Activated naive CD4-positive, alpha-beta T cell treated with anti-CD3 and anti-CD28 coated beads, Interleukin-2, amount 50 U/mL, for 24 hours (primary cell): Measurements from ENCODE around the gene CCND2.
A peak's percentile ranks its signal among the peaks of the same experiment; 100 is the strongest.

Experiments
- H3K27ac Mint-ChIP-seq: one replicate; pipeline ENCODE4 v1.8.0; 2021; ENCODE audit warnings: mild to moderate bottlenecking, mixed read lengths
- H3K27me3 Mint-ChIP-seq: one replicate; pipeline ENCODE4 v1.8.0; 2021; ENCODE audit warnings: mixed read lengths
- H3K36me3 Mint-ChIP-seq: one replicate; pipeline ENCODE4 v1.8.0; 2021; ENCODE audit warnings: mixed read lengths
- H3K4me1 Mint-ChIP-seq: one replicate; pipeline ENCODE4 v1.8.0; 2021; ENCODE audit warnings: mixed read lengths
- H3K4me3 Mint-ChIP-seq: one replicate; pipeline ENCODE4 v1.8.0; 2021; ENCODE audit warnings: mild to moderate bottlenecking, mixed read lengths
- H3K9me3 Mint-ChIP-seq: one replicate; pipeline ENCODE4 v1.8.0; 2021; ENCODE audit warnings: mixed read lengths

The CCND2 gene

GRCh38 chr12:4279198-4279690 lies 5.7 kb downstream of the CCND2 start:
- Mint-ChIP-seq H3K9me3 (no peaks in the 10 kb centered on the region), H3K4me3 (peak overlapping the region; percentile 98), H3K27ac (peak overlapping the region; percentile 68), H3K36me3 (peaks cover 37% of the 10 kb centered on the region), H3K27me3 (no peaks in the 10 kb centered on the region), H3K4me1 (peaks cover 67% of the 10 kb centered on the region)

- peak overlapping the region; percentile 76 for H3K27ac Mint-ChIP-seq
- no peaks in the 10 kb centered on the region for H3K9me3 Mint-ChIP-seq
Observed at GRCh38 chr12:4280351-4281163, 7.0 kb downstream of the CCND2 start.

GRCh38 chr12:4281173-4281654 lies 7.7 kb downstream of the CCND2 start:
- Mint-ChIP-seq H3K27ac (peak overlapping the region; percentile 76), H3K4me1 (peaks cover 84% of the 10 kb centered on the region)

More at GRCh38 chr12:4280351-4281163, 7.0 kb downstream of the CCND2 start:
- peaks cover 78% of the 10 kb centered on the region for H3K4me1 Mint-ChIP-seq
- H3K27me3 Mint-ChIP-seq = no peaks in the 10 kb centered on the region
- H3K36me3 Mint-ChIP-seq = peaks cover 36% of the 10 kb centered on the region
- H3K4me3 Mint-ChIP-seq = peak overlapping the region; percentile 54

GRCh38 chr12:4282103-4282891 lies 8.7 kb downstream of the CCND2 start:
- Mint-ChIP-seq H3K27me3 (no peaks in the 10 kb centered on the region), H3K4me1 (peaks cover 87% of the 10 kb centered on the region), H3K27ac (peak overlapping the region; percentile 84), H3K36me3 (peaks cover 28% of the 10 kb centered on the region), H3K9me3 (no peaks in the 10 kb centered on the region), H3K4me3 (peak overlapping the region; percentile 42)

More at GRCh38 chr12:4281173-4281654, 7.7 kb downstream of the CCND2 start:
- Mint-ChIP-seq H3K27me3 (no peaks in the 10 kb centered on the region), H3K36me3 (peaks cover 33% of the 10 kb centered on the region), H3K4me3 (no peak overlapping the region), H3K9me3 (no peaks in the 10 kb centered on the region)

- H3K4me1 Mint-ChIP-seq = peaks cover 89% of the 10 kb centered on the region
- peak overlapping the region; percentile 44 for H3K4me3 Mint-ChIP-seq
- H3K27me3 Mint-ChIP-seq = no peaks in the 10 kb centered on the region
- no peaks in the 10 kb centered on the region for H3K9me3 Mint-ChIP-seq
- H3K36me3 Mint-ChIP-seq = peaks cover 26% of the 10 kb centered on the region
- peak overlapping the region; percentile 84 for H3K27ac Mint-ChIP-seq
Observed at GRCh38 chr12:4282892-4283511, 9.4 kb downstream of the CCND2 start.

- H3K4me1 Mint-ChIP-seq = peaks cover 89% of the 10 kb centered on the region
- H3K36me3 Mint-ChIP-seq = peaks cover 26% of the 10 kb centered on the region
- H3K27ac Mint-ChIP-seq = no peak overlapping the region
- no peak overlapping the region for H3K4me3 Mint-ChIP-seq
- H3K9me3 Mint-ChIP-seq = no peaks in the 10 kb centered on the region
- H3K27me3 Mint-ChIP-seq = no peaks in the 10 kb centered on the region
Observed at GRCh38 chr12:4283512-4284255, 10.1 kb downstream of the CCND2 start.

GRCh38 chr12:4284306-4284705 lies 10.7 kb downstream of the CCND2 start:
- no peaks in the 10 kb centered on the region for H3K27me3 Mint-ChIP-seq
- no peaks in the 10 kb centered on the region for H3K9me3 Mint-ChIP-seq
- H3K4me1 Mint-ChIP-seq = peaks cover 89% of the 10 kb centered on the region
- peaks cover 21% of the 10 kb centered on the region for H3K36me3 Mint-ChIP-seq
- H3K27ac Mint-ChIP-seq = no peak overlapping the region
- no peak overlapping the region for H3K4me3 Mint-ChIP-seq

GRCh38 chr12:4285070-4285469 lies 11.5 kb downstream of the CCND2 start:
- Mint-ChIP-seq H3K9me3 (no peaks in the 10 kb centered on the region), H3K27me3 (no peaks in the 10 kb centered on the region), H3K27ac (no peak overlapping the region), H3K36me3 (peaks cover 21% of the 10 kb centered on the region), H3K4me3 (no peak overlapping the region), H3K4me1 (peaks cover 87% of the 10 kb centered on the region)

- H3K27ac Mint-ChIP-seq = peak overlapping the region; percentile 70
- peak overlapping the region; percentile 36 for H3K4me3 Mint-ChIP-seq
- no peaks in the 10 kb centered on the region for H3K27me3 Mint-ChIP-seq
- H3K9me3 Mint-ChIP-seq = no peaks in the 10 kb centered on the region
- peaks cover 86% of the 10 kb centered on the region for H3K4me1 Mint-ChIP-seq
- H3K36me3 Mint-ChIP-seq = peaks cover 20% of the 10 kb centered on the region
Observed at GRCh38 chr12:4286228-4286627, 12.7 kb downstream of the CCND2 start.

- peak overlapping the region; percentile 87 for H3K27ac Mint-ChIP-seq
- peaks cover 87% of the 10 kb centered on the region for H3K4me1 Mint-ChIP-seq
- H3K4me3 Mint-ChIP-seq = peak overlapping the region; percentile 54
- H3K36me3 Mint-ChIP-seq = peaks cover 23% of the 10 kb centered on the region
- no peaks in the 10 kb centered on the region for H3K9me3 Mint-ChIP-seq
- no peaks in the 10 kb centered on the region for H3K27me3 Mint-ChIP-seq
Observed at GRCh38 chr12:4286771-4287317, 13.3 kb downstream of the CCND2 start.

- H3K4me1 Mint-ChIP-seq = peaks cover 87% of the 10 kb centered on the region
- H3K36me3 Mint-ChIP-seq = peaks cover 22% of the 10 kb centered on the region
- peak overlapping the region; percentile 94 for H3K27ac Mint-ChIP-seq
- no peaks in the 10 kb centered on the region for H3K9me3 Mint-ChIP-seq
- peak overlapping the region; percentile 64 for H3K4me3 Mint-ChIP-seq
- no peaks in the 10 kb centered on the region for H3K27me3 Mint-ChIP-seq
Observed at GRCh38 chr12:4287325-4288211, 14.0 kb downstream of the CCND2 start.

- H3K4me3 Mint-ChIP-seq = peak overlapping the region; percentile 64
- H3K27me3 Mint-ChIP-seq = no peaks in the 10 kb centered on the region
- peaks cover 90% of the 10 kb centered on the region for H3K4me1 Mint-ChIP-seq
- peaks cover 27% of the 10 kb centered on the region for H3K36me3 Mint-ChIP-seq
- no peaks in the 10 kb centered on the region for H3K9me3 Mint-ChIP-seq
- H3K27ac Mint-ChIP-seq = peak overlapping the region; percentile 94
Observed at GRCh38 chr12:4288296-4289131, 15.0 kb downstream of the CCND2 start.

- Mint-ChIP-seq H3K4me3 (no peak overlapping the region), H3K27ac (no peak overlapping the region), H3K36me3 (peaks cover 31% of the 10 kb centered on the region)
Observed at GRCh38 chr12:4289231-4289878, 15.8 kb downstream of the CCND2 start.

More at GRCh38 chr12:4289231-4289878, 15.8 kb downstream of the CCND2 start:
- Mint-ChIP-seq H3K27me3 (no peaks in the 10 kb centered on the region), H3K4me1 (peaks cover 90% of the 10 kb centered on the region), H3K9me3 (no peaks in the 10 kb centered on the region)
